Chondrocyte (in vitro differentiated cells): Measurements from ENCODE around the gene CYP46A1. TPM values are rescaled to one million over a fixed set of nuclear protein-coding genes. Genes with fewer than 3 reads are reported as not detected.

ENCODE experiments used
- DNase-seq: peaks from one replicate; pipeline ENCODE4 v3.0.0; 2021; ENCODE audit warnings: mixed read lengths, low spot score
- H3K27ac Mint-ChIP-seq: one replicate; pipeline ENCODE4 v1.8.0; 2021; ENCODE audit warnings: mild to moderate bottlenecking, moderate library complexity, mixed read lengths; ENCODE audit not compliant: unreplicated experiment
- H3K27me3 Mint-ChIP-seq: 2 replicates; pipeline ENCODE4 v1.8.0; 2021; ENCODE audit warnings: low read depth, mixed read lengths
- H3K36me3 Mint-ChIP-seq: 2 replicates; pipeline ENCODE4 v1.8.0; 2021; ENCODE audit warnings: low read depth, mixed read lengths
- H3K4me1 Mint-ChIP-seq: 2 replicates; pipeline ENCODE4 v1.8.0; 2021; ENCODE audit warnings: low read depth, mild to moderate bottlenecking, mixed read lengths
- H3K4me3 Mint-ChIP-seq: one replicate; pipeline ENCODE4 v1.8.0; 2021; ENCODE audit warnings: mild to moderate bottlenecking, moderate library complexity, mixed read lengths; ENCODE audit not compliant: unreplicated experiment
- H3K9me3 Mint-ChIP-seq: 2 replicates; pipeline ENCODE4 v1.8.0; 2021; ENCODE audit warnings: low read depth, mixed read lengths
- total RNA-seq: library from RNA; stranded (reverse); gene quantifications from 3 replicates; pipeline ENCODE4 v1.2.1, GENCODE V29; 2021
- TF ChIP-seq, protein P1 (sequence below): fragments of 200-600 bp; sonication (generic); IDR thresholded peaks from 2 replicates; pipeline ENCODE4 v1.5.0; 2021; ENCODE audit warnings: antibody characterized with exemption, mild to moderate bottlenecking, moderate library complexity

Gene CYP46A1
- total RNA-seq, 1 donor from 2014 or later, result 0.72 TPM

DNA sequence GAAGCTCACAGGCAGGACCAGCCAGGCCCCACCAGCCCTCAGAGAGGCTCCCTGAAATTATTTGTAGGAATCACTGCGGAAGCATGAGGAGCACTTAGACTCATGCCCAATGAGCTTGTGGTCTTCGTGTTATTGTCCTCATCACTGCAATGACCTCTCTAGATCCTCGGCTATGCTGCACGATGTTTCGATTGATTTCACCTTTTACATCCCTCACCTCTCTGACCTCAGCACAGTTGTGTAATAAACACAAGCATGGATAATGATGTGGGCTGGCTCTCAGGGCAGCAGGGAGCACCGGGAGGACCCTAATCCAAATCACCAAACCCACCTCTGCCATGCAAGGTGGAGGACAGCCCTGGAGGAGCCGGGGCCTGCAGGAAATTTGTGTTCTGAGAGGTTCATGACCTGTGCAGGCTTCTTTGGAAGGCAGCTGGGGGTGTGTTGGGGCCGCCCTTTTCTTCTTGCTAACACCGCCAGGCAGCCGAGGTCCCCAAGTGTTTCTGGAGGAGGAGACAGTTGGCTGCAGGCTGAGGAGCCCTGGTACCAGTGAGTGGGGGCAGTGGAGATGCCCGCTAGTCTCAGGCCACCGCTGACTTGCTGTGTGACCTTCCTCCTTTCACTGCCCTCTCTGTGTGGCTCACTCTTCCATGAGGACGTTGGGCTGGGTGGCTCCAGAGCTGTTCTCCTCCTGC lies 79.6 kb downstream of the CYP46A1 start:
- TF ChIP-seq, protein P1, sequence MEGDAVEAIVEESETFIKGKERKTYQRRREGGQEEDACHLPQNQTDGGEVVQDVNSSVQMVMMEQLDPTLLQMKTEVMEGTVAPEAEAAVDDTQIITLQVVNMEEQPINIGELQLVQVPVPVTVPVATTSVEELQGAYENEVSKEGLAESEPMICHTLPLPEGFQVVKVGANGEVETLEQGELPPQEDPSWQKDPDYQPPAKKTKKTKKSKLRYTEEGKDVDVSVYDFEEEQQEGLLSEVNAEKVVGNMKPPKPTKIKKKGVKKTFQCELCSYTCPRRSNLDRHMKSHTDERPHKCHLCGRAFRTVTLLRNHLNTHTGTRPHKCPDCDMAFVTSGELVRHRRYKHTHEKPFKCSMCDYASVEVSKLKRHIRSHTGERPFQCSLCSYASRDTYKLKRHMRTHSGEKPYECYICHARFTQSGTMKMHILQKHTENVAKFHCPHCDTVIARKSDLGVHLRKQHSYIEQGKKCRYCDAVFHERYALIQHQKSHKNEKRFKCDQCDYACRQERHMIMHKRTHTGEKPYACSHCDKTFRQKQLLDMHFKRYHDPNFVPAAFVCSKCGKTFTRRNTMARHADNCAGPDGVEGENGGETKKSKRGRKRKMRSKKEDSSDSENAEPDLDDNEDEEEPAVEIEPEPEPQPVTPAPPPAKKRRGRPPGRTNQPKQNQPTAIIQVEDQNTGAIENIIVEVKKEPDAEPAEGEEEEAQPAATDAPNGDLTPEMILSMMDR, result no peak
- Mint-ChIP-seq H3K9me3 (no peaks in the 10 kb centered on the region), H3K36me3 (no peaks in the 10 kb centered on the region), H3K4me1 (peaks cover 33% of the 10 kb centered on the region), H3K27ac (no peak overlapping the region), H3K4me3 (no peak overlapping the region), H3K27me3 (no peaks in the 10 kb centered on the region)
- DNase-seq, result peak; percentile 82

DNA sequence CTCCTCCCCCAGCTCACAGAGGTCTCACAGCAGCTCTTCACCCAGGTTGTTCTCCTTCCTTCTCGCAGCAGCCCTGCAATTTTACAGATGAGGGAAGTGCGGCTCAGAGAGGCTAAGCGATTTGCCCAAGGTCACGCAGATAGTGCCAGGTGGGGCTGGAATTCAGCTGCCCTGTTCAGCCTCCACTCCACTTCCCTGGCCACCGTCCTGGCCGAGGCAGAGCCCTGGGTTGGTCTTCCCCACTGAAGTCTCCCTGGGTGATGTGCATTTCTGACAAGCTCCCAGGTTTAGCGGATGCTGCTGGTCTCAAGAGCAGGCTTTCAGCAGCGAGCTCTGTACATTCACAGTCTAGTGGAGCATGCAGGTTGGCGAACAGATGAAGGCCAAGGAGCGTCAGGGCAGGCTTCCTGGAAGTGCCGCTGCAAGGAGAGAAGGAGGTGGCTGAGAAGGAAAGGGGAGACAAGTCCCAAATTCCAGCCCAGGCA lies 80.2 kb downstream of the CYP46A1 start:
- Mint-ChIP-seq H3K9me3 (no peaks in the 10 kb centered on the region), H3K27ac (no peak overlapping the region), H3K4me1 (peaks cover 29% of the 10 kb centered on the region), H3K4me3 (no peak overlapping the region), H3K36me3 (no peaks in the 10 kb centered on the region), H3K27me3 (no peaks in the 10 kb centered on the region)
- DNase-seq, result peak; percentile 41
- TF ChIP-seq, protein P1, result no peak

DNA sequence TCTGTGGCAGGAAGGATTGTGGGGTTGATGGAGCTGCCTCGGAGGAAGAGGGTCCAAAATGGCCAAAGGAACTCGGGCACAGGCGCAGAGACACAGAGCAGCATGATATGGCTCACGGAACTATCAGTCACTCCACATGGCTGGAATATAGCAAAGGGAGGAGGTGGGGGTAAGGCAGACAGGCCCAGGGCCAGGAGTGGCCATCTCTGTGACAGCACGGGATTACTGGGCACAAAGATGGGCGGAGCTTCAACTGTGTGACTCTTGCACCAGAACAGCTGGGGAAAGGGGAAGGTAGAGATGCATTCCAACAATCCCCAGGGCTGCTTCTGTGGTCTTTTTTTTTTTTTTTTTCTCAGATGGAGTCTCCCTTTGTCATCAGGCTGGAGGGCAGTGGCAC lies 84.3 kb downstream of the CYP46A1 start:
- no peaks in the 10 kb centered on the region for H3K9me3 Mint-ChIP-seq
- no peaks in the 10 kb centered on the region for H3K36me3 Mint-ChIP-seq
- TF ChIP-seq, protein P1, result no peak
- H3K27me3 Mint-ChIP-seq, result no peaks in the 10 kb centered on the region
- no peak overlapping the region for H3K4me3 Mint-ChIP-seq
- DNase-seq, result peak; percentile 41
- peak overlapping the region; percentile 98 for H3K27ac Mint-ChIP-seq
- peaks cover 35% of the 10 kb centered on the region for H3K4me1 Mint-ChIP-seq

DNA sequence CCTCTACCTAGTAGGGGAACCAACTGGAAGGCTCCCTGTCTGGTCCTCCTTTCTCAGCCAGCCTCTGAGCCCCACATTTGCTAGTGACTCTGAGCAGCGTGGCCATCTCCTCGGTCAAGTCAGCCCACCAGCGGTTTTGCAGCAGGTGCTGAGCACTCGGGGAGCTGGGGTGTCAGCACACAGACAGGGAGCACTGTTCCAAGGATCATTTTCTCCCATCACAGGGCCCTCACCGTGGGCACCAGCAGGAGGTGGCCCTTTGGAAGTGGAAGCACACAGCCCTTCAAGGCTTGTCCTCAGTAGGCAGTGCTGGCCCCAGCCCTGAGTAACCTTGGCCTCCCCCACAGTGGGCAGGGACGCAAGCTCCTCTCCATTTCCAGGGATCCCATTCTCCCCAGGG lies 85.0 kb downstream of the CYP46A1 start:
- H3K36me3 Mint-ChIP-seq, result no peaks in the 10 kb centered on the region
- no peak overlapping the region for H3K27ac Mint-ChIP-seq
- no peak overlapping the region for H3K4me3 Mint-ChIP-seq
- H3K27me3 Mint-ChIP-seq, result no peaks in the 10 kb centered on the region
- peak; percentile 72 for DNase-seq
- TF ChIP-seq, protein P1, result no peak
- H3K9me3 Mint-ChIP-seq, result no peaks in the 10 kb centered on the region
- H3K4me1 Mint-ChIP-seq, result peaks cover 35% of the 10 kb centered on the region

DNA sequence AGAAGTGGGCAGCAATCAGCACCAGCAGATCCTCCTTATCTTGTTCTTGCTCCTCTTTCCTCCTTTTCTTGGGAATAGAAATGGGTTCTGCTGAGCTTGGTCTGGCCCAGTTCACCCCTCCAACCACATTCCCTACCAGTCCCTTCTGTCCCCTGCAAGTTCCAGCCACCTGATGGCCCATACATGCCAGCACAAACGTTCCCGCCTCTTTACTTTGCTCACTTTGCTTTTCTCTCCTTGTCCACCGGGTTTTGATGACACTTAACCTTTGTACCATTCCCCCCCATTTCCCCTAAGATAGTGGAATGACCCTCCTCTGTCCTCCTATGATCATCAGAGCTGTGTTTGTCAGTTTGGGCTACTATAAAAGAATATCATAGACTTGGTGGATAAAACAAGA lies 85.7 kb downstream of the CYP46A1 start:
- peaks cover 39% of the 10 kb centered on the region for H3K4me1 Mint-ChIP-seq
- H3K36me3 Mint-ChIP-seq, result no peaks in the 10 kb centered on the region
- TF ChIP-seq, protein P1, result no peak
- H3K9me3 Mint-ChIP-seq, result no peaks in the 10 kb centered on the region
- no peaks in the 10 kb centered on the region for H3K27me3 Mint-ChIP-seq
- no peak overlapping the region for H3K4me3 Mint-ChIP-seq
- no peak overlapping the region for H3K27ac Mint-ChIP-seq
- DNase-seq, result peak; percentile 18
